Measurements from ENCODE around the gene WFDC13.

DNA sequence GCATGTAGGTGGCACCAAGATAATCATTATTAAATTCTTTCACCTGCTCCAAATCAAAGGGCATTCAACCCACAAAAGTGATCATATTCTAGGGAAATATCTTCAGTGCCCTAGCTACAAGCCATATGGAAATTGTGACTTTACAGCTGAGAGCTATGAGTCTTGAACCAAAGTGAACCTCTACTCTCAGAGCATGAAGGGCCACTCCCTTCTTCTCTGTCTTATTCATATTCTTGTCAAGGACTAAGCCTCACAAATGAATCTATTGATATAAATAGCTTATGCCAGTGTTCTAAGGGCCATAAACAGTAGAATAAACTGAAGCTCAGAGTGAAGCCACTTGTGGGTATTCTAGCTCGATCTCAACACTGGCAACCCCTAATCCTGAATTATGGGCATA is 49.9 kb downstream of the WFDC13 start:
- TF ChIP-seq EZH2 (IDR thresholded peaks at IDR 0.05; ENCODE audit: insufficient read depth, poor library complexity, severe bottlenecking) (no peak), EZH2phosphoT487 (IDR thresholded peaks at IDR 0.05; ENCODE audit: insufficient read depth, low read depth) (no peak)
